ENCODE measurements around the gene HEPHL1.
"Not testable (repeated sequence)": the region's sequence is repeated elsewhere in the genome, so short reads cannot be mapped to it uniquely, and the experiment has no call there.

The HEPHL1 gene

GRCh38 chr11:94090401-94090800 lies 69.2 kb downstream of the HEPHL1 start:
- no peak for DNase-seq (ENCODE audit: low read depth)

DNA sequence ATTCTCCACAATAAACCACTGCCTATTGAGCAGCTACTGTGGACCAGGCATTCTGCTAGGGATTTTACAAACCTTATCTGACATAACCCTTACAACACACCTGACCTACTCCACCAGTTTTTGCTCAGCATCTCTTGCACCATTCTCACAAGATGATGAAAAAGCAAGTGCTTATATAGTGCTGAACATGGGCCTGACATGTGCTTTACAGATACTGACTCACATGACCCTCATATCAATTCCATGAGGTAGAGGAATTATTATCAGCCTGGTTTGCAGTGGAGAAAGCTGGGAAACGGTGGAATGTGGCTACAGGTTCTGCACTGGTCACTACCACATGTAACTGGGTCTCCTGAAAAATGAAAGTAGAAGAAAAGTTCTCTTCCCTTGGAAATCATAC lies 69.9 kb downstream of the HEPHL1 start:
- DNase-seq (ENCODE audit: low read depth) = no peak

GRCh38 chr11:94100253-94100652 lies 79.1 kb downstream of the HEPHL1 start:
- no peak for DNase-seq (ENCODE audit: low read depth)

GRCh38 chr11:94103471-94103870 lies 82.3 kb downstream of the HEPHL1 start:
- no peak for DNase-seq (ENCODE audit: low read depth)

DNA sequence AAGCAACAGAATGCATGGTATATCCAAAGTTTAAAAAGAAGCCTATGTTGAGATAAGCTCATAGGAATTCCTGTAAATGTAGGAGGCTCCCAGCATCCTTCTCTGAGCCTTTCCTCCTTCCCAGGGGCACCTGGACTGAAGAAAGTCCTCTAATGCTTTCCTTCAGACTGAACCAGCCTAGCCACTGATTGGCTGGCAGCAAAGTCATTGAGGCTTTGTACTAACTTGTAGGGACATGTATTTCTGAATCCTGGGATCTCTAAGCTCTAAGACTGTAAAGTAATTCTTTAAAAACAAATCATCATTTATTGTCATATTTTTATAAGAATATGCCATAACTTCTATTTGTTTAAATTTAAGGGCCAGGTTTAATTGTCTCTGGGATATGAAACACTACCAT lies 83.6 kb downstream of the HEPHL1 start:
- no peak for DNase-seq (ENCODE audit: low read depth)

- no peak for DNase-seq (ENCODE audit: low read depth)
These were observed 85.6 kb downstream of the HEPHL1 start for GRCh38 chr11:94106716-94107115.

- DNase-seq (ENCODE audit: low read depth) = no peak
These were observed 86.2 kb downstream of the HEPHL1 start for GRCh38 chr11:94107363-94107762.

DNA sequence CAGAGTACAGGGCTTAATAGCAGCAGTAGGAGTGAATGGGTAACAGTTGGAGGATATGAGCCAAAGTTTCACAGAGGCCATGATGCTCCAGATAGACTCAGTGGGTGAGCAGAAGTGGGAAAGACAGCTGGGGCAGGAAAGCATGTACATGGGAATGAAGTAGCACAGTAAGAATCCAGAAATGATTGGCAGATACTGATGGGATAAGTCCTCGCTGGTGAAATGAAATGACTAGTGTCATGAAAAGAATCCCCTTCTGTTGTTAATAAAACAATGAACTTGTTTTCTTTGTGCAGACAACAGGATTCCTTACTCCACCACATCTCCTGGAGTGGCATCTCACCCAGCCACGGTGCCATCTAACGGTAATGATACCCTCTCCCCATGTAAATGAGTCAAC lies 90.1 kb downstream of the HEPHL1 start:
- DNase-seq (ENCODE audit: low read depth) = no peak

GRCh38 chr11:94111660-94112059 lies 90.5 kb downstream of the HEPHL1 start:
- DNase-seq (ENCODE audit: low read depth) = no peak

DNA sequence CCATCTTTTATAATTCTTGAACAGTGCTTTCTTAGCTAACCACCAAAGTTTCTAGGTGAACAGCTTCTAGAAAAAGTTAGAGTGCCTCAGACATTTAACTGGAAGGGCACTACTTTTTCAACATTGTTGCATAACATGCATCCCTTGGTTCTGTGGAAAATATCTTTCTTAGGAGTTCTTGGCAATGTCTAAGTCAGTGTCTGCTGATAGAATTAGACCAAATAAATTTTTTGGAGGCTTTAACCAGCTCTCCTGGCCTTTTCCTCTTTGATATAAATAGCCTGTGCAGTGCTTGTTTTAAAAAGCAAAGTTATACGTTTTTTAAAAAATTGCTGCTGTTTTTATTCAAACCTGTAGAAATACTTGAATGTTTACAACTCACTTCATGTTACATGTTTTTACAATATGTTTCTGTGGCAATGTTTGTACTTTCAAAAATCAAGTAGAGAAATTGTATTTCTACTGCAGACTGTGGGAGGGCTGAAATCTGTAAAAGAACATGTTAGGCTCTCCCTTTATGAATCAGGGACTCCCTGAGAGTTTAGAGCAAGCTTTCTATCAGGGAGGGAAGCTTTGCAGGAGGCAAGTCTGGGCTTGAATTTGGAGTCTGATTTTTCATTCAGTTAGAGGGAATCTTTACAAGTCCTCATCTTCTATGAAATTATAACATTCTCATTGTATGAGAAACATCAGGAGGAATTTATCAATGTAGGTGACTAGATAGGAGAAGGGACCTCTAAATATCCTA lies 91.2 kb downstream of the HEPHL1 start:
- DNase-seq (ENCODE audit: low read depth) = no peak

GRCh38 chr11:94117197-94117574 lies 96.0 kb downstream of the HEPHL1 start:
- DNase-seq (ENCODE audit: low read depth) = no peak

DNA sequence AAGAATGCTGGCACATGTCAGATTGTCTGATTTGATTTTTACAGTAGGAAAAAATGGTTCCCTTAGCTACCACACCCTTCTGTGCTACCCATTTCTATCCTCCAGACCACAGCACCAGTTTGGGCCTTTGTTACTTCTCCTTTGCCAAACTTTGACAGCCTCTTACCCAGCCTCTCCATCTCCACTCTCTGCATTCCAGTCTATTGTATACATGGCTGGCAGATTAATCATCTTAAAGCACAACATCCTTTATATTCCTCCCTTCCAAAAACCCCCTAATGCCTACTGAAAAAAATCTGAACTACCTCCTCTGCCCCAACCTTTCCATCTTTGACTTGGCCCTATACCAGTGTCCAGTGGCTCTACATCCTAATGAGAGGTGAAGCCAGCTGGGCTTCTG lies 96.7 kb downstream of the HEPHL1 start:
- DNase-seq (ENCODE audit: low read depth) = no peak

GRCh38 chr11:94119676-94120075 lies 98.5 kb downstream of the HEPHL1 start:
- DNase-seq (ENCODE audit: low read depth) = not testable (repeated sequence)

GRCh38 chr11:94120516-94120915 lies 99.4 kb downstream of the HEPHL1 start:
- DNase-seq (ENCODE audit: low read depth) = not testable (repeated sequence)

DNA sequence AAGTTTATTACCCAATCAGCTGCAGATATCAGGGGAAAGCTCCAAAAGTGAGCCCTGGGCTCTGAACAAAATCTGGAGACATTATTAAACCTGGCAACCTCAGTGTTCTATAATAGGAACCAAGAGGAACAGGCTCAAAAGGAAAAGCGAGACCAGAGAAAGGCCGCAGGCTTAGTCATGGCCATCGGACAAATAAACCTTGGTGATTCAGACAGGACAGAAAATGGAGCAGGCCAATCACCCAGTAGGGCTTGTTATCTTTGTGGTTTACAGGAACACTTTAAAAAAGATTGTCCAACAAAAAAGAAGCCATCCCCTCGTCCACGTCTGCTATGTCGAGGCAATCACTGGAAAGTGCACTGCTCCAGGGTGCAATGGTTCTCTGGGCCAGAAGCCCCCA lies 99.8 kb downstream of the HEPHL1 start:
- no peak for DNase-seq (ENCODE audit: low read depth)

GRCh38 chr11:94125407-94126115 lies 104.4 kb downstream of the HEPHL1 start:
- no peak for DNase-seq (ENCODE audit: low read depth)

DNA sequence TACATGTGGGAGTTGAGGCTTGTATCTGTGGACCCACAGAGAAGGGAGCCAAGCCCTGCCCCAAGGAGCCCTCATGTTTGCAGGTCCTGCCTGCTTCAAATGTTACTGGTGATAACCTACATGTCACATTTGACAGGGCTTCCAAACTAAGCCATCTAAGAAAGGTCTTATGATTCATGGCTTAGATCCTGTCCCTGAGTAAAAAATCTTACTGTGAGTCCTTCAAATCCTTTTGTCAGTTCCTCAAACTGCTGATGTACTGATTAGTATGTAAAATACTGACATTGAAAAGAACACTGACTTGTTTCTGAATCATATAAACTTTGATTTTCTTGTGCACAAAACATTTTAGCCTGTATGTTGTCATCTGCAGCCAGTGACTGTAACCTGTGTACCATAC lies 106.5 kb downstream of the HEPHL1 start:
- DNase-seq (ENCODE audit: low read depth) = no peak

GRCh38 chr11:94128291-94128745 lies 107.2 kb downstream of the HEPHL1 start:
- DNase-seq (ENCODE audit: low read depth) = no peak

GRCh38 chr11:94128746-94129511 lies 107.8 kb downstream of the HEPHL1 start, which contains the start of gene PANX1:
PANX1 (plus strand) TSS chr11:94128841; CDS start chr11:94129313, 472 bp downstream.
- no peak for DNase-seq (ENCODE audit: low read depth)

- DNase-seq (ENCODE audit: low read depth) = no peak
These were observed 108.6 kb downstream of the HEPHL1 start for GRCh38 chr11:94129512-94130297.

DNA sequence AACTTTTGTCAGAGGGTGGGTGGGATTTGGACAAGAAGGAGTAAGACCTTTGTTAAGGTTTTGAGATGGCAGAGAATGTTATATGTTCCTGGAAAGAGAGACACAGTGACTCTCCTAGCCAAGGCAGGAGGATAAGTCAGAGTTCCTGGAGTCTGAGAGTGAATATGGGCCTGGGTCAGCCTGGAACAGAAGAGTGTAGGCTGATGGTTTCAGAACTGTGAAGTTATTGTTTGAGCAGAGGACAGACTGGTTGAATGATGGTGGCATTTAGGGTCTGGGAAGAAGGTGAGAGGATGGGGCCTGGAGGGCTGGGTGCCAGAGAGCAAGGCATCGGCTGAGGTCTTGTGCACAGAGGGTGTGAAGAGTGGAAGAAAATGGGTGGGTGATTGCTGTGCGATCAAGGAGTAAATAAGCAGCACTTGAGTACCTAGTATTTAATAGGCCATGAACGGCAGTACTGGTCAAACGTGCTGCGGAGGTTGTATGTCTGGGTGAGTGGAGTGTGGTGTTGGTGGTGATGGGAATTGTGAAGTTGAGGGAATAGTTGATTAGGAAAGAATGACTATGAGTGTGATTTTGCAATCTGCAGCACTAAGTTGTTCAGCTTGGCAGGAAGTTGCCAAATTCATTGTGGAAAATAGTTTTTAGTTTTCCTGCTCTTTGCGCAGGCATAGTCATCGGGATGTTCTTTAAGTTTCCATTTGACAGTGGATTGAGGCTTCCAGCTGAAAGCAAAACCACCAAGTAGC lies 109.3 kb downstream of the HEPHL1 start:
- DNase-seq (ENCODE audit: low read depth) = peak; percentile 88

Measured in GM04503 (cell line).